Stimulated activated CD4-positive, alpha-beta T cell treated with anti-CD3 and anti-CD28 coated beads, Interleukin-15, amount 100 ng/mL, for 48 hours (primary cell): ENCODE results near the gene C17orf107.
"Not testable (repeated sequence)": the region's sequence is repeated elsewhere in the genome, so short reads cannot be mapped to it uniquely, and the experiment has no call there.

ENCODE experiments used
- DNase-seq, 2 donors: peaks; one replicate each; pipeline ENCODE4 v3.0.0-alpha.2; 2020; ENCODE audit warnings: low read depth in 2 of 2

Gene C17orf107

DNA sequence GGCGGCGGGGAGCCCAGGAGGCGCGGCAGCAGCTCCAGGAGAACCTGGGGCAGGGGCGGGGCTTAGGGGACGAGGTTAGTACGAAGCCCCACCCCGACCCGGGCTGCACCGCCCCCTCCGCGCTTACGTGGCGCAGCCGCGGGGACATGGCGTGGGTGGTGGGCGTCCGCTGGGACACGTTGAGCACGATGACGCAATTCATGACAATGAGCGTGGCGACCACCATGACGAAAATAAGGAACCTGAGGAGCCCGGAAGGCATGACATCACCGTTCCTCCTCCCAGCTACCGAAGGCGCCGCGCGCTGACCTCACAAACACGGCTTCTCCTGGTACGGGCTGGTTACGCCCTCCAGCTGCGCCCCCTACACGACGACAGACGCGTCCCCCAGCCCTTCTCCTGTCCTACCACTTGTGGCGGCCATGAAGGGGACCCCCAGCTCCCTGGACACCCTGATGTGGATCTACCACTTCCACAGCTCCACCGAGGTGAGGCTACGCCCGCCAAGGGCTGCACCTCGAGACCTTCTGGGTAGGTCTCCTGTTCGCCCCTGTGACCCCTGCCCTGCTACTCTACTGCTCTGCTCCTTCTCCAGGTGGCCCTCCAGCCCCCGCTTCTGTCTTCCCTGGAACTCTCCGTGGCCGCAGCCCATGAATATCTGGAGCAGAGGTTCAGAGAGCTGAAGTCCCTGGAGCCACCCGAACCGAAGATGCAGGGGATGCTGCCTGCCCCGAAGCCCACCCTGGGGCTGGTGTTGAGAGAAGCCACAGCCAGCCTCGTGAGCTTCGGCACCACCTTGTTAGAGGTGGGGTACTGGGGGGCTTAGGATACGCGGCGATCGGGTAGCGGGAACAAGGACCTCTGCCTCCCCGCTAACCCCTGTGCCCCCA is at the start of gene C17orf107:
C17orf107 (plus strand) TSS at position 196 of the 890 bp plus-strand sequence; CDS start at position 423, 227 bp downstream.
- DNase-seq, result peak; percentile 89 to 96

GRCh38 chr17:4850246-4850645 is 49.1 kb upstream of the C17orf107 start:
- no peak for DNase-seq

DNA sequence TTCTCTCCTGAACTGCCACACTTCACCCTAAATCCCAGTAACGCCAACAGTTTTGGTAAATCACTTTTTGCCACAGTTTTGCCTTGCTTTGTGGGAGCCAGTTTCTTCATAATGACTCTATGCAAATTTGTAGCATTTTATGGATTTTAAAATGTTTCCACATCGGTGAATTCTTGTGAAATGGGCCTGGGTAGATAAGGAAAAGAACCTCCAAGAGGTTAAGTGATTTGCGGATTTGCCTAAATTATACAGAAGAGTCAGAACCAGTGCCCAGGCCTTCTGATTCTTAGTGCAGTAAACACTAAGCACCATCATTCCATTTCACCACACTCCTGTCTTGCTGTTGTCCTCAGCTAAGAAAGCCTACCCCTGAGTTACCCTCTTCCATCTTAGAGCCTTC is 48.3 kb upstream of the C17orf107 start:
- DNase-seq, result no peak

DNA sequence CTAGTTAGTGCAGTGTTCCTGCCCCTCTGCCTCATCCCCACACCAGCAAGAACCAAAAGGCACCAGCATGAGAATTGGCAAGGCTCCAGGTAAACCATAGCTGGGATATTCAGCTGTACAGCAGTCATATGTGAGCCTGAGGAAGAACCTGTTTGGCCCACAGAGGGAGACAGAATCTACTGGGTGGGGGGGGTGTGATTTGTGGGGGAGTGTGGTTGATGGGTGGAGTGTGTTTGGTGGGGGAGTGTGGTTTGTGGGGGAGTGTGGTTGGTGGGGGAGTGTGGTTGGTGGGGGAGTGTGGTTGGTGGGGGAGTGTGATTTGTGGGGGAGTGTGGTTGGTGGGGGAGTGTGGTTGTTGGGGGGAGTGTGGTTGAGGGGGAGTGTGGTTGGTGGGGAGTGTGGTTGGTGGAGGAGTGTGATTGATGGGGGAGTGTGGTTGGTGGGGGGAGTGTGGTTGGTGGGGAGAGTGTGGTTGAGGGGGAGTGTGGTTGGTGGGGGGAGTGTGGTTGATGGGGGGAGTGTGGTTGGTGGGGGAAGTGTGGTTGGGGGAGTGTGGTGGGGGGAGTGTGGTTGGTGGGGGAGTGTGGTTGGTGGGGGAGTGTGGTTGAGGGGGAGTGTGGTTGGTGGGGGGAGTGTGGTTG is 46.6 kb upstream of the C17orf107 start:
- DNase-seq, result no peak

DNA sequence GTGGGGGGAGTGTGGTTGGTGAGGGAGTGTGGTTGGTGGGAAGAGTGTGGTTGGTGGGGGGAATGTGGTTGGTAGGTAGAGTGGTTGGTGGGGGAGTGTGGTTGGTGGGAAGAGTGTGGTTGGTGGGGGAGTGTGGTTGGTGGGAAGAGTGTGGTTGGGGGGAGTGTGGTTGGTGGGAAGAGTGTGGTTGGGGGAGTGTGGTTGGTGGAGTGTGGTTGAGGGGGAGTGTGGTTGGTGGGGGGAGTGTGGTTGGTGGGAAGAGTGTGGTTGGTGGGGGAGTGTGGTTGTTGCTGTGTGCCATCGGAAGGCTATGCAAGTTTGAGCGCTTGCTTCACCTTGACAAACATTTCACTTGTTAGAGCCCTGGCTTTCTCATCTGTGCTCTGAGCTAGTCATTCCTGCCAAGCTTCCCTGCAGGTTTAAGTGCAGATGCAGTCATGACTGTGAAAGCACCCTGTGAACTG is 46.1 kb upstream of the C17orf107 start:
- DNase-seq, result no peak

DNA sequence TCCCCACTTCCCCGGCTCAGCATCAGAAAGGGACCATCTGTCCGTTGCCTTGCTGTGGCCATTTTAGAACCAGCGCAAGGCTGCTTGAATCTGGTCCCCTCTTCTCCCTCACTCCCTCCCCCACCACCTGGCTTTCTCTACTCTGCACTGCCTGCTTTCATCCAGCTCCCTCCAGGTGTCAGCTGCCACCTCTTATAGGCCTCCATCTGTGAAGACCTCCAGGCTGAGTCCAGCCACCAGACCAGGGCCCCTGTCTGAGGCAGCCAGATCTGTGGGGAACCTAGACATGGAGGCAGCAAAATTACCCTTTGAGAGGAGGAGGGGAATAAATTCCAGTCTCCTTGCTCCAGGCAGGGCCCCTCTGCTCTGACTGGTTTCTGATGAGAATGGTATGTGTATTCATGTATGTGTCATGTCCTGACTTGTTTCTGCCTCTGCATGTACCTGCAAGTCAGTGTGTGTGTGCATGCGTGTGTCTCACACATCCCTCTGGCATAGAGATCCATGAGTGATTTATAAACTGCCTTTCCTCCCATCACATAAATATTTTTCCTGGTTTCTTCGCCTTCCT is 45.1 kb upstream of the C17orf107 start:
- DNase-seq, result no peak

DNA sequence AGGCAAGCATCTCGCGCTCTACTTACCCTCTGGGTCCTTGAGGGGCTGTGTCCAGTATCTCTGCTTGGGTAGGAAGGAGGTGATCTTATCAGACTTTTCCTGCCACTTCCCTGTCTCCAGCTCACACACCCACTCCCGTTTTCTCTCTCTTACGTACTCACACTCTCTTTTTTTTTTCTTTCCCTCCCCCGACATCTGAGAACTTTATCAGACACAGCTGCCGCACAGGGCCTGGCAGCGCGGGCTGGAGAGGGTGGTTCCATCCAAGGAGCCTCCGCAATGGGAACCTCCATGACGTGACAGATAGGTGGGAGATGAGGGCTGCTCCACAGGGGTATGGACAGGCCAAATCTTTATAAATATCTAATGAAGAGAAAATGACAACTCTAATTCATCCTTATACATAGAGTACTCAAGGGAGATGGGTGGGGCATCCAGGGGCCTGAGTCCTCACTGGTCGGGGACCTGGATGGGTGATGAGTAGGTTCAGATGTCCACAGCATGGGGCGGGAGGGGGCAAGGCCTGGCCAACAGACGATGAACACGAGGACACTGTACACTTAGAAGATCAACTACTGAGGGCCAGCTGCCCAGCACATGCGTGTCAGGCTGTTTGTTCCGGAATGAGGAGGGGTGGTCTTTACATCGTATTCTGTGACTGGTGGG is 42.9 kb upstream of the C17orf107 start:
- no peak for DNase-seq

GRCh38 chr17:4856937-4857314 is 42.4 kb upstream of the C17orf107 start:
- no peak for DNase-seq

- DNase-seq, result not testable (repeated sequence)
Measured at GRCh38 chr17:4857347-4857746, 42.0 kb upstream of the C17orf107 start.

DNA sequence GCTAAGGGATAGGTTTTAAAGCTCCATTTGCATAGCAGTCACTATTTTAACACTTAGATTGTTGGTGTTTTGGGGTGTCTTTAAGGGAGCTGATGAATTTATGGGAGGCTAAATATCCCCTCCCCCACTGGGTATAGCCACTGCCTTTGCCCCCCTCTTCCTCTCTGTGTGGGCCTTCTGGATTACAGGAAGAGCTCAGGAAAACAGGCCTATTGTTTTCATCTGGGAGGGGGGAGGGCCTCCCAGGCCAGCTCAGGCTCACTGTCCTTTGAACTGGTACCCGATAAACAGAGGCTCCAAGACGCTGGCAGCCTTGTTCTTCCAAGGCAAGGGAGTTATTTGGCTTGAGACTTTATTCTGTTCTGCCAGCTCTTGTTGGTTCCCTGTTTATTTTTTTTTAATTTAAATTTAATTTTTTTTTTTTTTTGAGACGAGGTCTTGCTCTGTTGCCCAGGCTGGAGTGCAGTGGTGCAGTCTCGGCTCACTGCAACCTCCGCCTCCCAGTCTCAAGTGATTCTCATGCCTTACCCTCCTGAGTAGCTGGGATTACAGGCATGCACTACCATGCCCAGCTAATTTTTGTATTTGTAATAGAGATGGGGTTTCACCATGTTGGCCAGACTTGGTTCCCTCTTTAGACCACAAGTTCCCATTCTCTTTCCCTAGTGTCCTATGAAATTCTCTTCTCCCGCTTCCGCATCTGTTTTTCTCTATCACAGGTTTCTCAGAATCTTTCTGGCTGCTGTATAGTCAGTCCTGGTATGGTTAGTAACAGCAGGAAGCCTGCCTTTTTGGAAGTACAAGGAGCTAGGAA is 41.1 kb upstream of the C17orf107 start:
- no peak for DNase-seq

- DNase-seq, result no peak
Measured at GRCh38 chr17:4858882-4859260, 40.5 kb upstream of the C17orf107 start.

- no peak for DNase-seq
Measured at GRCh38 chr17:4859816-4860625, 39.3 kb upstream of the C17orf107 start.

- no peak for DNase-seq
Measured at GRCh38 chr17:4860651-4861050, 38.7 kb upstream of the C17orf107 start.

GRCh38 chr17:4861052-4861451 is 38.3 kb upstream of the C17orf107 start:
- DNase-seq, result no peak

DNA sequence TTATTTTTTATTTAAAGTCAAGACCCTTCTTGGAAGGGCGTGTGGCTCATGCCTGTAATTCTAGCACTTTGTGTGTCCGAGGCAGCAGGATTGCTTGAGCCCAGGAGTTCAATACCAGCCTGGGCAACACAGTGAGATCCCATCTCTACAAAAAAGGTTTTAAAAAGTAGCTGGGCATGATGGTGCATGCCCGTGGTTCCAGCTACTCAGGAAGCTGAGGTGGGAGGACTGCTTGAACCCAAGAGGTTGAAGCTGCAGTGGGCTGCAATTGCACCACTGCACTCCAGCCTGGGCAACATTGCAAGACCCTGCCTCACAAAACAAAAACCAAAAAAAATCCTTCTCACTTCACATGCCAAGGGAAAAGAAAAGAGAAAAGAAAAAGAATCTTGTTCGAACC is 36.6 kb upstream of the C17orf107 start:
- no peak for DNase-seq

GRCh38 chr17:4863321-4863720 is 36.0 kb upstream of the C17orf107 start:
- DNase-seq, result no peak

GRCh38 chr17:4867535-4867934 is 31.8 kb upstream of the C17orf107 start:
- DNase-seq, result not testable (repeated sequence)

GRCh38 chr17:4869058-4869998 is 30.0 kb upstream of the C17orf107 start:
- not testable (repeated sequence) for DNase-seq

DNA sequence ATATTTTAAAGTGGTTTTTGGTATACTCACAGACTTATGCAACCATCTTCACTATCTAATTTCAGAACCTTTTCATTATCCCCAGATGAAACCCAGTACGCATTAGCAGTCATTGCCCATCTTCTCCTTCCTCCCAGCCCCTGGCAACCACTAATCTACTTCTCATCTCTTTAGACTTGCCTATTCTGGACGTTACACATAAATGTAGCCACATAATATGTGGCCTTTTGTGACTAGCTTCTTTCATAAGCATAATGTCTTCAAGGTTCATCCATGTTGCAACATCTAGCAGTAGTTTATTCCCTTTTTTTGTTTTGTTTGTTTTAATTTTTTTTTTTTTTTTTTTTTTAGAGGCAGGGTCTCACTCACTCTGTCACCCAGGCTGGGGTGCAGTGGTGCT is 28.5 kb upstream of the C17orf107 start:
- no peak for DNase-seq
